GM23338 (cell line): ENCODE results near the gene DROSHA. TPM values are rescaled to one million over a fixed set of nuclear protein-coding genes. Genes with fewer than 3 reads are reported as not detected.

Experiments
- ATAC-seq: fragments of 200-7000 bp; cut with Tn5 transposase; 3 replicates; pipeline ENCODE4 v1.9.1; 2020
- DNase-seq: peaks from one replicate; pipeline ENCODE4 v3.0.0-alpha.2; 2015; ENCODE audit warnings: low spot score
- H2AFZ ChIP-seq: fragments of 200-600 bp; sonication (generic); 2 replicates; pipeline ENCODE4 v1.8.0; 2016; ENCODE audit warnings: antibody characterized with exemption, mild to moderate bottlenecking, moderate library complexity
- H3F3A ChIP-seq: fragments of 200-600 bp; sonication (generic); replicated peaks from 2 replicates; pipeline ENCODE4 v1.8.0; 2017; ENCODE audit warnings: antibody characterized with exemption, mixed run types, low read depth
- H3K27ac ChIP-seq: fragments of 200-600 bp; sonication (generic); 2 replicates; pipeline ENCODE4 v1.6.1; 2016; ENCODE audit warnings: low read depth
- H3K27me3 ChIP-seq: fragments of 200-600 bp; sonication (generic); 2 replicates; pipeline ENCODE4 v1.8.0; 2016; ENCODE audit warnings: mild to moderate bottlenecking, mixed run types, moderate library complexity; ENCODE audit not compliant: insufficient read depth
- H3K36me3 ChIP-seq: fragments of 200-600 bp; sonication (generic); 2 replicates; pipeline ENCODE4 v1.8.0; 2016; ENCODE audit warnings: mild to moderate bottlenecking; ENCODE audit not compliant: insufficient read depth
- H3K4me1 ChIP-seq: fragments of 200-600 bp; sonication (generic); 2 replicates; pipeline ENCODE4 v1.8.0; 2016; ENCODE audit warnings: mild to moderate bottlenecking, moderate library complexity; ENCODE audit not compliant: insufficient read depth
- H3K4me2 ChIP-seq: fragments of 200-600 bp; sonication (generic); 2 replicates; pipeline ENCODE4 v1.7.1; 2017; ENCODE audit warnings: mixed run types
- H3K4me3 ChIP-seq: fragments of 200-600 bp; sonication (generic); 2 replicates; pipeline ENCODE4 v1.6.1; 2016; ENCODE audit warnings: mixed run types
- H3K79me2 ChIP-seq: fragments of 200-600 bp; sonication (generic); replicated peaks from 2 replicates; pipeline ENCODE4 v1.8.0; 2017; ENCODE audit warnings: mild to moderate bottlenecking; ENCODE audit not compliant: insufficient read depth
- H3K9me2 ChIP-seq: fragments of 200-600 bp; sonication (generic); 2 replicates; pipeline ENCODE4 v1.8.0; 2017; ENCODE audit not compliant: insufficient read depth
- H4K20me1 ChIP-seq: fragments of 200-600 bp; sonication (generic); replicated peaks from 2 replicates; pipeline ENCODE4 v1.8.0; 2017; ENCODE audit warnings: mild to moderate bottlenecking; ENCODE audit not compliant: insufficient read depth
- H3K27ac Mint-ChIP-seq: 2 replicates; pipeline ENCODE4 v1.8.0; 2020; ENCODE audit warnings: inconsistent platforms, mild to moderate bottlenecking, moderate library complexity, mixed read lengths
- H3K27me3 Mint-ChIP-seq: 3 replicates; pipeline ENCODE4 v1.8.0; 2022; ENCODE audit warnings: low read depth, mild to moderate bottlenecking, moderate library complexity, mixed read lengths, inconsistent platforms; ENCODE audit not compliant: insufficient read depth, poor library complexity
- H3K36me3 Mint-ChIP-seq: 3 replicates; pipeline ENCODE4 v1.8.0; 2021; ENCODE audit warnings: low read depth, mild to moderate bottlenecking, inconsistent platforms, moderate library complexity, mixed read lengths
- H3K4me1 Mint-ChIP-seq: 3 replicates; pipeline ENCODE4 v1.8.0; 2020; ENCODE audit warnings: mild to moderate bottlenecking, inconsistent platforms, mixed read lengths
- H3K4me3 Mint-ChIP-seq: 3 replicates; pipeline ENCODE4 v1.8.0; 2021; ENCODE audit warnings: moderate library complexity, mild to moderate bottlenecking, inconsistent platforms, mixed read lengths
- H3K9me3 Mint-ChIP-seq: 3 replicates; pipeline ENCODE4 v1.8.0; 2020; ENCODE audit warnings: moderate library complexity, mild to moderate bottlenecking, inconsistent platforms, mixed read lengths
- CREB1 ChIP-seq: fragments of 250-450 bp; sonication (Bioruptor Pico); IDR thresholded peaks from 2 replicates; pipeline ENCODE4 v1.5.0; 2020; ENCODE audit warnings: low read depth, mild to moderate bottlenecking, moderate library complexity
- CTCF ChIP-seq, 2 experiments: fragments of 200-600 bp in 1 of 2; sonication (generic) in 1 of 2; conservative IDR thresholded peaks; 2 replicates each; pipeline versions ENCODE4 v1.5.1 to v1.6.1; 2016 to 2017; ENCODE audit warnings: antibody characterized with exemption in 2 of 2, low read depth in 2 of 2, mild to moderate bottlenecking in 2 of 2, moderate library complexity in 1 of 2
- ETS1 ChIP-seq: IDR thresholded peaks from 2 replicates; pipeline ENCODE4 v1.6.1; 2016; ENCODE audit warnings: antibody characterized with exemption
- EZH2 ChIP-seq: fragments of 200-600 bp; sonication (generic); IDR thresholded peaks from one replicate; pipeline ENCODE4 v1.8.0; 2017; ENCODE audit warnings: antibody characterized with exemption, mild to moderate bottlenecking, low read depth; ENCODE audit not compliant: unreplicated experiment
- NANOG ChIP-seq: IDR thresholded peaks from 2 replicates; pipeline ENCODE4 v1.6.1; 2016; ENCODE audit warnings: antibody characterized with exemption, borderline replicate concordance
- POLR2AphosphoS5 ChIP-seq: IDR thresholded peaks from 2 replicates; pipeline ENCODE4 v1.6.1; 2016; ENCODE audit warnings: antibody characterized with exemption, low read depth
- REST ChIP-seq: IDR thresholded peaks from one replicate; pipeline ENCODE4 v1.6.1; 2018; ENCODE audit warnings: antibody characterized with exemption; ENCODE audit not compliant: unreplicated experiment
- ZNF114 ChIP-seq: fragments of 250-450 bp; sonication (Bioruptor Pico); IDR thresholded peaks from 2 replicates; pipeline ENCODE4 v1.5.0; 2020; ENCODE audit warnings: mild to moderate bottlenecking, moderate library complexity
- ZNF331 ChIP-seq: fragments of 250-450 bp; sonication (Bioruptor Pico); IDR thresholded peaks from 2 replicates; pipeline ENCODE4 v1.5.0; 2020; ENCODE audit warnings: low read depth, mild to moderate bottlenecking, moderate library complexity
- ZNF462 ChIP-seq: fragments of 250-450 bp; sonication (Bioruptor Pico); IDR thresholded peaks from 2 replicates; pipeline ENCODE4 v1.5.0; 2020; ENCODE audit warnings: mild to moderate bottlenecking, moderate library complexity
- polyA plus RNA-seq: library from polyadenylated mRNA; unstranded; fragments of >200 nt; fragmentation: Nextera tagmentation; extraction: Ambion mirVana; gene quantifications from 2 replicates; pipeline ENCODE4 v1.2.1, GENCODE V29; 2016
- total RNA-seq: library from RNA; depleted of rRNA; stranded (reverse); fragments of >200 nt; shearing (Covaris generic); gene quantifications from 2 replicates; pipeline ENCODE4 v1.2.3, GENCODE V29; 2014

Gene DROSHA
- total and polyA plus RNA-seq, 2 experiments from 2014 or later: 70.6 to 87.8 TPM

- H4K20me1 ChIP-seq: no peaks in the 10 kb centered on the region
- no peak overlapping the region for H3K27ac Mint-ChIP-seq
- peaks cover under 1% of the 10 kb centered on the region; the same call in 1 of the 3 replicates for H3K36me3 Mint-ChIP-seq
- peaks cover 2% of the 10 kb centered on the region for H3K27me3 Mint-ChIP-seq
- H3K36me3 ChIP-seq: no peaks in the 10 kb centered on the region
- no peak overlapping the region for H2AFZ ChIP-seq
- H3K79me2 ChIP-seq: no peaks in the 10 kb centered on the region
- no peak overlapping the region for H3K4me3 Mint-ChIP-seq
- DNase-seq (no peak), ATAC-seq (no peak)
- no peaks in the 10 kb centered on the region for H3F3A ChIP-seq
- no peaks in the 10 kb centered on the region for H3K9me2 ChIP-seq
- H3K4me1 ChIP-seq: no peaks in the 10 kb centered on the region
- H3K27me3 ChIP-seq: no peaks in the 10 kb centered on the region
- no peak overlapping the region for H3K4me2 ChIP-seq
- no peak overlapping the region for H3K4me3 ChIP-seq
- peaks cover 2% of the 10 kb centered on the region for H3K9me3 Mint-ChIP-seq
- H3K27ac ChIP-seq: no peak overlapping the region
- TF ChIP-seq CREB1 (CRISPR knock-in tag): no peak
- H3K4me1 Mint-ChIP-seq: peaks cover 4% of the 10 kb centered on the region; the same call in 2 of the 3 replicates
Observed at GRCh38 chr5:31577438-31577837, 45.5 kb upstream of the DROSHA start.

GRCh38 chr5:31574772-31575171, 42.9 kb upstream of the DROSHA start:
- DNase-seq: no peak
- Mint-ChIP-seq H3K4me3 (no peak overlapping the region), H3K4me1 (no peaks in the 10 kb centered on the region; the same call in 2 of the 3 replicates), H3K9me3 (no peaks in the 10 kb centered on the region), H3K27me3 (peaks cover 2% of the 10 kb centered on the region), H3K36me3 (no peaks in the 10 kb centered on the region), H3K27ac (no peak overlapping the region)
- Histone ChIP-seq H3K79me2 (no peaks in the 10 kb centered on the region), H3K27ac (no peak overlapping the region), H3F3A (no peaks in the 10 kb centered on the region), H3K4me2 (no peak overlapping the region), H3K4me3 (no peak overlapping the region), H3K4me1 (no peaks in the 10 kb centered on the region), H3K9me2 (no peaks in the 10 kb centered on the region), H3K27me3 (no peaks in the 10 kb centered on the region), H4K20me1 (no peaks in the 10 kb centered on the region), H2AFZ (no peak overlapping the region), H3K36me3 (no peaks in the 10 kb centered on the region)
- no peak for ATAC-seq
- TF ChIP-seq ZNF462 (CRISPR knock-in tag) (no peak), ETS1 (no peak), ZNF114 (CRISPR knock-in tag) (no peak), POLR2AphosphoS5 (no peak), CTCF (conservative IDR thresholded peaks at IDR 0.05; ENCODE audit: low read depth in 2 of 2) (no peak), ZNF331 (no peak), EZH2 (no peak), NANOG (no peak), REST (no peak)
